ENCODE results near the gene COL18A1.

DNA sequence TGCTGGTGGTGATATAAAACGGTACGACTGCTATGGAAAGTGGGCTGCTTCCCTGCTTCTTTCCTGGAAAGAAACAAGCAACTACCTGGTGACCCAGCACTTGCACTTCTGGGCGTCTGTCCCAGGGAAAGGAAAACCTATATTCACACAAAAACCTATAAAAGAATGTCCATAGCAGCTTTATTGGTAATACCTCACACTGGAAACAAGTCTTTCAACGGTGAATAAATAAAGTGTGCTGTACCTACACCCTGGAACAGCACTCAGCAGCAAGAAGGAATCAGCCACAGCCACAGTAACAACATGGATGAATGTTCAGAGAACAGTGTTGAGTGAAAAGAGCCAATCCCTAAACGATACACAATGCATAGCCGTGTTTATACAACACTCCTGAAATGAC is 117.4 kb downstream of the COL18A1 start:
- no peak for TF ChIP-seq POLR2AphosphoS5 (IDR thresholded peaks at IDR 0.05; ENCODE audit: low read depth, low read length)
- TF ChIP-seq, protein P1, sequence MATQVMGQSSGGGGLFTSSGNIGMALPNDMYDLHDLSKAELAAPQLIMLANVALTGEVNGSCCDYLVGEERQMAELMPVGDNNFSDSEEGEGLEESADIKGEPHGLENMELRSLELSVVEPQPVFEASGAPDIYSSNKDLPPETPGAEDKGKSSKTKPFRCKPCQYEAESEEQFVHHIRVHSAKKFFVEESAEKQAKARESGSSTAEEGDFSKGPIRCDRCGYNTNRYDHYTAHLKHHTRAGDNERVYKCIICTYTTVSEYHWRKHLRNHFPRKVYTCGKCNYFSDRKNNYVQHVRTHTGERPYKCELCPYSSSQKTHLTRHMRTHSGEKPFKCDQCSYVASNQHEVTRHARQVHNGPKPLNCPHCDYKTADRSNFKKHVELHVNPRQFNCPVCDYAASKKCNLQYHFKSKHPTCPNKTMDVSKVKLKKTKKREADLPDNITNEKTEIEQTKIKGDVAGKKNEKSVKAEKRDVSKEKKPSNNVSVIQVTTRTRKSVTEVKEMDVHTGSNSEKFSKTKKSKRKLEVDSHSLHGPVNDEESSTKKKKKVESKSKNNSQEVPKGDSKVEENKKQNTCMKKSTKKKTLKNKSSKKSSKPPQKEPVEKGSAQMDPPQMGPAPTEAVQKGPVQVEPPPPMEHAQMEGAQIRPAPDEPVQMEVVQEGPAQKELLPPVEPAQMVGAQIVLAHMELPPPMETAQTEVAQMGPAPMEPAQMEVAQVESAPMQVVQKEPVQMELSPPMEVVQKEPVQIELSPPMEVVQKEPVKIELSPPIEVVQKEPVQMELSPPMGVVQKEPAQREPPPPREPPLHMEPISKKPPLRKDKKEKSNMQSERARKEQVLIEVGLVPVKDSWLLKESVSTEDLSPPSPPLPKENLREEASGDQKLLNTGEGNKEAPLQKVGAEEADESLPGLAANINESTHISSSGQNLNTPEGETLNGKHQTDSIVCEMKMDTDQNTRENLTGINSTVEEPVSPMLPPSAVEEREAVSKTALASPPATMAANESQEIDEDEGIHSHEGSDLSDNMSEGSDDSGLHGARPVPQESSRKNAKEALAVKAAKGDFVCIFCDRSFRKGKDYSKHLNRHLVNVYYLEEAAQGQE (IDR thresholded peaks at IDR 0.05; ENCODE audit: insufficient read depth in 1 of 2, low read depth in 2 of 2, low read length in 1 of 2), result no peak

All from Panc1 (cell line).